ENCODE results near the gene PHF8.

DNA sequence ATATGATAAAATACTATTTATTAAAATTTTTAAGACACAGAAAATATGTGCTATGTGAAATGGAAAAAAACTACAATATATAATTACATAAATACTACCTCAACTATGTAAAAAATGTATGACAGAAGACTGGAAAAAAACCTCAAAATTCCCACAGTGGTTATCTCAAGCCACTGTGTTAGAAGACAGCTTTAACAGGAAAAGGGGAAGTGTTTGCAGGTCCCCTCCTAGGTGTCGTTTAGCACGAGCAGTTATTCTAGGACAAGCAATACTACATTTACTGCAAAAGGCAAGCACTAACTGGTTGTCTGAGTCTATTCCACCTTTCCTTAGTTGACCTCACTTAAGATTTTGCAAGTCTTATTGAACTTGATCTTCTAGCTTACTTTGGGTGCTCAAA lies 44.9 kb upstream of the PHF8 start:
- TF ChIP-seq EZH2phosphoT487 (conservative IDR thresholded peaks at IDR 0.05; ENCODE audit: low read length) = no peak
- TF ChIP-seq, protein P1, sequence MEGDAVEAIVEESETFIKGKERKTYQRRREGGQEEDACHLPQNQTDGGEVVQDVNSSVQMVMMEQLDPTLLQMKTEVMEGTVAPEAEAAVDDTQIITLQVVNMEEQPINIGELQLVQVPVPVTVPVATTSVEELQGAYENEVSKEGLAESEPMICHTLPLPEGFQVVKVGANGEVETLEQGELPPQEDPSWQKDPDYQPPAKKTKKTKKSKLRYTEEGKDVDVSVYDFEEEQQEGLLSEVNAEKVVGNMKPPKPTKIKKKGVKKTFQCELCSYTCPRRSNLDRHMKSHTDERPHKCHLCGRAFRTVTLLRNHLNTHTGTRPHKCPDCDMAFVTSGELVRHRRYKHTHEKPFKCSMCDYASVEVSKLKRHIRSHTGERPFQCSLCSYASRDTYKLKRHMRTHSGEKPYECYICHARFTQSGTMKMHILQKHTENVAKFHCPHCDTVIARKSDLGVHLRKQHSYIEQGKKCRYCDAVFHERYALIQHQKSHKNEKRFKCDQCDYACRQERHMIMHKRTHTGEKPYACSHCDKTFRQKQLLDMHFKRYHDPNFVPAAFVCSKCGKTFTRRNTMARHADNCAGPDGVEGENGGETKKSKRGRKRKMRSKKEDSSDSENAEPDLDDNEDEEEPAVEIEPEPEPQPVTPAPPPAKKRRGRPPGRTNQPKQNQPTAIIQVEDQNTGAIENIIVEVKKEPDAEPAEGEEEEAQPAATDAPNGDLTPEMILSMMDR (IDR thresholded peaks at IDR 0.05; ENCODE audit: insufficient read depth, low read length, poor library complexity, severe bottlenecking) = no peak

Data from SU-DHL-6 (cell line).